GM12864 (cell line): ENCODE results near the gene COA6.
A peak's percentile ranks its signal among the peaks of the same experiment; 100 is the strongest.

Experiments used
- DNase-seq: peaks from one replicate; pipeline ENCODE4 v3.0.0-alpha.2; 2011; ENCODE audit warnings: low read depth
- H3K4me3 ChIP-seq: 2 replicates; pipeline ENCODE4 v1.5.1; 2011; ENCODE audit warnings: mild to moderate bottlenecking, low read depth, low read length, control low read depth
- CTCF ChIP-seq: IDR thresholded peaks from 2 replicates; pipeline ENCODE4 v1.5.1; 2011; ENCODE audit warnings: low read depth, mild to moderate bottlenecking, moderate library complexity, low read length, control low read depth, inconsistent platforms; ENCODE audit errors: missing control alignments

The COA6 gene

GRCh38 chr1:234430691-234431090, 57.4 kb downstream of the COA6 start:
- no peak for DNase-seq
- TF ChIP-seq CTCF = no peak

GRCh38 chr1:234431255-234431654, 58.0 kb downstream of the COA6 start:
- TF ChIP-seq CTCF = no peak
- no peak for DNase-seq
- H3K4me3 ChIP-seq = no peak overlapping the region

More at GRCh38 chr1:234430691-234431090, 57.4 kb downstream of the COA6 start:
- no peak overlapping the region for H3K4me3 ChIP-seq

- no peak overlapping the region for H3K4me3 ChIP-seq
- DNase-seq = peak; percentile 26
- no peak for TF ChIP-seq CTCF
These were observed 60.5 kb downstream of the COA6 start for GRCh38 chr1:234433563-234434285.
